HG03460 (cell line): ENCODE data around the gene KCTD10.
"Not testable (repeated sequence)": the region's sequence is repeated elsewhere in the genome, so short reads cannot be mapped to it uniquely, and the experiment has no call there.

Source experiments
- ATAC-seq: cut with Tn5 transposase; IDR thresholded peaks from one replicate; pipeline ENCODE4 v1.9.1; 2021; ENCODE audit not compliant: unreplicated experiment

The KCTD10 gene

DNA sequence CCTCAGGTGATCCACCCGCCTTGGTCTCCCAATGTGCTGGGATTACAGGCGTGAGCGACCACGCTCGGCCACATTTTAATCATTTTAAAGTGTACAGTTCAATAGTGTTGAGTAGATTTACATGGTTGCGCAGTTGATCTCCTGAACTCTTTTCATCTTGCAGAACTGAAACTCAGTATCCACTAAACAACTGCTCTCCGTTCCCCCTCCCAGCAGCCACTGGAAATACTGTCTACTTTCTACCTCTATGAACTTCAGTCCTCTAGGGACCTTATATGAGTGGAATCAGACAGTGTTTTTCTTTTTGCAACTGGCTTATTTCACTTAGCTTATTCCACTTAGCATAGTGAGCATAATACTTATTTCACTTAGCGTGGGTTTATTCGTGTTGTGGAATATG, 53.7 kb downstream of the KCTD10 start:
- ATAC-seq, result no peak

DNA sequence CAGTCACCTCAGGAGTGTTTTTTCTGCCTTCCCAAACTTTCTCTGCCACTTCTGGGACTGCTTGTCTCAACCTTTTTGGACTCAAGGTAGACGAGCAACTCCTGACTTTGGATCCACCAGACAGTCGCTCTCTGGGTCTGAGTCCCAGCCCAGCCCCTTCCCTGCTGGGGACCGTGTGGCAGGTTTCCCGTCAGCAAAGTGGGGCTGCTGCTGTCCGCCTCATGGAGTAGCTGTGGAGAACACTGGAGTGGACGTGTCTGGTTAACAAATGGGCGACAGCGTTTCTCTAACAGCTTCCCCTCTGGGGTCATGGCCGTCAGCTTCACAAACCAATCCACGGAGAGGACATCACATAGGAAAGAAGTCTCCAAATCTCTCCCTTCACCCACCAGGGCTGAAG, 54.8 kb downstream of the KCTD10 start:
- no peak for ATAC-seq

DNA sequence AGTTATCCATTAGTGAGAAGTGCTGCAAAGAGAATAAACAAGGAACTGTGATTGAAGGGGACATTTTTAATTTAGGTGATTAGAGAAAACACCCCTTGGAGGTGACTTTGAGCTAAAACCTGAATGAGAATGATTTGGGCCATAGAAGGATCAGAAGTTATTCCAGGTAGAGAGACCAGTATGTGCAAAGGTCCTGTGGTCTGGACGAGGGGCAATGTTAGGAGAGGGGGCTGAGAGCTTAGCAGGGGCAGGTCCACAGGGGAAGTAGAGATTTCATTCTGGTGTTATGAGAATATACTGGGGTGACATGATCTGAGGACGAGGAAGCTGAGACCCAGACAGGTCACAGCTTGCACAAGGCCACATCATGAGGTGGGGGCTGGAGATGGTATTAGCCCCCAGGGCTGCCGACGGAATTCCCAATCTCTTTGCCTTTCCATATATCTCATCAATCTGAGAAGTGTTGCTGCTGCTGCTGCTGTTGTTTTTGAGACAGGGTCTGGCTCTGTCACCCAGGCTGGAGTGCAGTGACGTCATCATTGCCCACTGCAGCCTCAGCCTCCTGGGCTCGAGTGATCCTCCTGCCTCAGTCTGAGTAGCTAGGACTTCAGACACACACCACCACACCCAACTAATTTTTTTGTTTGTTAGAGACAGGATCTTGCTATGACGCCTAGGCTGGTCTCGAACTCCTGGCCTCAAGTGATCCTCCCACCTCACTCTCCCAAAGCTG, 55.6 kb downstream of the KCTD10 start:
- ATAC-seq, result no peak

DNA sequence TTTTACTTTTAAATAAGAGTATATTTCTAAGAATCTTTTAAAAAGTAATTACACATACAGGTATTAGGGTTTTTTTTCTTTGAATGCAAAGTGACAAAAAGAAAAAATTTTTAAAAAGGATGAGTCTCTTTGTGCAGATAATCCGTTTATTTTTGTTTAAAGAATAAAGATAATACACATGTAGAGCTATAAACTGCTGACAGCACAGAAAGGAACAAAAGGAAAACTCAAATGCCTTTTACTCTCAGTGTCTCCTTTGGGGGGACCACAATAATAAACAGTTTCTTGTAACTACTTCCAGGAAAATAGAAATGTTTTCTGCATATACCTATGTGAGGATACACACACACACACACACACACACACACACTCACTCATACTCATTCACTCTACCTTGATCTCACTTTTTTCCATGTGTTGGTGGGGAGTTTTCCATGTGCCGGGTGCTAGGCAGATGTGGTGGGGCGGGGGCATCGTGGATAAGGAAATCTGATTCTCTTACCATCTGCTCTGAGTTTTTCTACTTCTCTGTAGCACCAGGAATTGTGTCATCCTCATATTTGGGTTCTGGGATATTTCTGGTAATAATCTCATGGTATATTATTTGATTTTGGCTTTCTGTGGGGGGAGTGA, 58.1 kb downstream of the KCTD10 start:
- ATAC-seq, result no peak

DNA sequence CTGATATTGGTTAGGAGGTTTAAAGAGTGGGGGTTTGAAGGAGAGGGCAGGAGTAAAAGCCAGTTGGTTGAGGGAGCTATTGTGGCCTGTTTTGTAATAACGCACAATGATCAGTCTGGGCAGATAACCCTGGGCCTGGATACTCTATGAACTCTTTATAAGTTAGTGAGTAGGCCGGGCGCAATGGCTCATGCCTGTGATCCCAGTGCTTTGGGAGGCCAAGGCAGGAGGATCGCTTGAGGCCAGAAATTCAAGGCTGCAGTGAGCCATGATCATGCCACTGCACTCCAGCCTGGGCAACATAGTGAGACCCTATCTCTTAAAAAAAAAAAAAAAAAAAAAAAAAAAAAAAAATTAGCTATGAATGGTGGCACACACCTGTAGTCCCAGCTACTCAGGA, 71.0 kb downstream of the KCTD10 start:
- not testable (repeated sequence) for ATAC-seq

DNA sequence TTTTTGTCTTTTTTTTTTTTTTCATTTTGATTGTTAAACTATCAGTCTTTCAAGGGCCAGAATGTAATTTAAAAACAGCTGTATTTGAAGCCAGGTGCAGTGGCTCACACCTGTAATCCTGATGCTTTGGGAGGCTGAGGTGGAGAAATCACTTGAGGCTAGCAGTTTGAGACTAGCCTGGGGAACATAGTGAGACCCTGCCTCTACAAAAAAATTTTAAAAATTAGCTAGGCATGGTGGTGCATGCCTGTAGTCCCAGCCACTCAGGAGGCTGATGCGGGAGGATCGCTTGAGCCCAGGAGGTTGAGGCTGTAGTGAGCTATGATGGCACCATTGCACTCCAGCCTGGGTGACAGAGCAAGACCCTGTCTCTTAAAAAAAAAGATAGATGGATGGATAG, 72.3 kb downstream of the KCTD10 start:
- not testable (repeated sequence) for ATAC-seq
